Measurements from ENCODE around the gene ITPRIPL2. TPM values are rescaled to one million over a fixed set of nuclear protein-coding genes. Genes with fewer than 3 reads are reported as not detected.

The ITPRIPL2 gene
- total and polyA plus RNA-seq, 2 of the 13 experiments (the other 11 are each of a cell fraction or from before 2014, with no cell fraction given): 5.9 to 12.6 TPM

GRCh38 chr16:19123535-19124178, 9.9 kb downstream of the ITPRIPL2 start (continued):
- TF ChIP-seq ZEB1 (IDR thresholded peaks at IDR 0.05; ENCODE audit: insufficient replicate concordance, low read depth) (no peak), AFF4 (CRISPR knock-in tag; IDR thresholded peaks at IDR 0.05) (no peak), ZNF546 (CRISPR knock-in tag; conservative IDR thresholded peaks at IDR 0.05) (no peak), ZNF142 (CRISPR knock-in tag; IDR thresholded peaks at IDR 0.05) (no peak), TRIM24 (CRISPR knock-in tag; IDR thresholded peaks at IDR 0.05) (peak; percentile 67; the same call in 1 of the 2 replicates), YEATS2 (CRISPR knock-in tag; IDR thresholded peaks at IDR 0.05; ENCODE audit: borderline replicate concordance) (no peak), IKZF4 (CRISPR knock-in tag; IDR thresholded peaks at IDR 0.05; ENCODE audit: borderline replicate concordance, low read depth, not compliant biosample characterization) (peak; percentile 44), ZNF616 (CRISPR knock-in tag; IDR thresholded peaks at IDR 0.05; ENCODE audit: low read depth) (no peak), SALL1 (CRISPR knock-in tag; IDR thresholded peaks at IDR 0.05) (peak; percentile 84), HOXA5 (CRISPR knock-in tag; IDR thresholded peaks at IDR 0.05) (no peak), HOXA9 (CRISPR knock-in tag; IDR thresholded peaks at IDR 0.05; ENCODE audit: borderline replicate concordance) (0 out of 2 replicates have a peak, but pooled peaks have one; percentile 58), HNRNPUL1 (IDR thresholded peaks at IDR 0.05; ENCODE audit: low read depth, low read length) (no peak), TEAD3 (CRISPR knock-in tag; optimal IDR thresholded peaks at IDR 0.05; ENCODE audit: borderline replicate concordance) (peak; percentile 69), STAT6 (CRISPR knock-in tag; IDR thresholded peaks at IDR 0.05; ENCODE audit: borderline replicate concordance) (no peak)
- TF ChIP-seq, protein P1, sequence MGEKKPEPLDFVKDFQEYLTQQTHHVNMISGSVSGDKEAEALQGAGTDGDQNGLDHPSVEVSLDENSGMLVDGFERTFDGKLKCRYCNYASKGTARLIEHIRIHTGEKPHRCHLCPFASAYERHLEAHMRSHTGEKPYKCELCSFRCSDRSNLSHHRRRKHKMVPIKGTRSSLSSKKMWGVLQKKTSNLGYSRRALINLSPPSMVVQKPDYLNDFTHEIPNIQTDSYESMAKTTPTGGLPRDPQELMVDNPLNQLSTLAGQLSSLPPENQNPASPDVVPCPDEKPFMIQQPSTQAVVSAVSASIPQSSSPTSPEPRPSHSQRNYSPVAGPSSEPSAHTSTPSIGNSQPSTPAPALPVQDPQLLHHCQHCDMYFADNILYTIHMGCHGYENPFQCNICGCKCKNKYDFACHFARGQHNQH (CRISPR knock-in tag; IDR thresholded peaks at IDR 0.05): peak; percentile 31; the same call in 1 of the 2 replicates

All from HepG2 (cell line).